Neural progenitor cell (in vitro differentiated cells): ENCODE measurements around the gene KRT73. TPM values are rescaled to one million over a fixed set of nuclear protein-coding genes. Genes with fewer than 3 reads are reported as not detected.

Source experiments
- DNase-seq: peaks from one replicate; pipeline ENCODE4 v3.0.0-alpha.2; 2016; ENCODE audit warnings: low spot score
- H2AFZ ChIP-seq: fragments of 200-600 bp; sonication (generic); replicated peaks from 2 replicates; pipeline ENCODE4 v1.6.1; 2016; ENCODE audit warnings: antibody characterized with exemption
- H3F3A ChIP-seq: fragments of 200-600 bp; sonication (generic); 2 replicates; pipeline ENCODE4 v1.6.1; 2016; ENCODE audit warnings: antibody characterized with exemption, low read depth
- H3K27ac ChIP-seq: fragments of 200-600 bp; sonication (generic); 2 replicates; pipeline ENCODE4 v1.5.1; 2016; ENCODE audit warnings: mild to moderate bottlenecking
- H3K27me3 ChIP-seq: fragments of 200-600 bp; sonication (generic); 2 replicates; pipeline ENCODE4 v1.6.1; 2016; ENCODE audit warnings: mild to moderate bottlenecking, moderate library complexity
- H3K36me3 ChIP-seq: fragments of 200-600 bp; sonication (generic); 2 replicates; pipeline ENCODE4 v1.5.1; 2016
- H3K4me1 ChIP-seq: fragments of 200-600 bp; sonication (generic); 2 replicates; pipeline ENCODE4 v1.6.1; 2016; ENCODE audit warnings: mixed run types
- H3K4me2 ChIP-seq: fragments of 200-600 bp; sonication (generic); 2 replicates; pipeline ENCODE4 v1.6.1; 2016
- H3K4me3 ChIP-seq: fragments of 200-600 bp; sonication (generic); 2 replicates; pipeline ENCODE4 v1.5.1; 2016
- H3K79me2 ChIP-seq: fragments of 200-600 bp; sonication (generic); 2 replicates; pipeline ENCODE4 v1.6.1; 2016; ENCODE audit warnings: low read depth
- H3K9ac ChIP-seq: fragments of 200-600 bp; sonication (generic); 2 replicates; pipeline ENCODE4 v1.6.1; 2016
- H3K9me3 ChIP-seq: fragments of 200-600 bp; sonication (generic); 2 replicates; pipeline ENCODE4 v1.5.1; 2016; ENCODE audit warnings: low read depth
- H4K20me1 ChIP-seq: fragments of 200-600 bp; sonication (generic); 2 replicates; pipeline ENCODE4 v1.6.1; 2016; ENCODE audit warnings: low read depth
- H3K27ac Mint-ChIP-seq: 3 replicates; pipeline ENCODE4 v1.8.0; 2021; ENCODE audit warnings: mixed read lengths
- H3K27me3 Mint-ChIP-seq: 2 replicates; pipeline ENCODE4 v1.8.0; 2022; ENCODE audit warnings: low read depth, mild to moderate bottlenecking, inconsistent platforms, moderate library complexity, mixed read lengths; ENCODE audit not compliant: insufficient read depth
- H3K36me3 Mint-ChIP-seq: 3 replicates; pipeline ENCODE4 v1.8.0; 2021; ENCODE audit warnings: mixed read lengths
- H3K4me1 Mint-ChIP-seq: 3 replicates; pipeline ENCODE4 v1.8.0; 2021; ENCODE audit warnings: mixed read lengths
- H3K4me3 Mint-ChIP-seq: 3 replicates; pipeline ENCODE4 v1.8.0; 2021; ENCODE audit warnings: mild to moderate bottlenecking, moderate library complexity, mixed read lengths
- H3K9me3 Mint-ChIP-seq: 3 replicates; pipeline ENCODE4 v1.8.0; 2020; ENCODE audit warnings: mixed read lengths
- CTCF ChIP-seq: fragments of 200-600 bp; sonication (generic); IDR thresholded peaks from 2 replicates; pipeline ENCODE4 v1.5.1; 2017; ENCODE audit warnings: antibody characterized with exemption, mild to moderate bottlenecking
- EZH2 ChIP-seq: fragments of 200-600 bp; sonication (generic); IDR thresholded peaks from 2 replicates; pipeline ENCODE4 v1.6.1; 2017; ENCODE audit warnings: antibody characterized with exemption, mild to moderate bottlenecking, moderate library complexity
- EZH2phosphoT487 ChIP-seq: fragments of 200-600 bp; sonication (generic); IDR thresholded peaks from 2 replicates; pipeline ENCODE4 v1.6.1; 2017; ENCODE audit warnings: antibody characterized with exemption
- total RNA-seq: library from RNA; depleted of rRNA; stranded (reverse); fragments of >200 nt; gene quantifications from 2 replicates; pipeline ENCODE4 v1.2.3, GENCODE V29; 2015; ENCODE audit warnings: low replicate concordance

The KRT73 gene
- total RNA-seq, 1 donor from 2014 or later, result not detected

- Mint-ChIP-seq H3K4me3 (no peak overlapping the region), H3K4me1 (no peaks in the 10 kb centered on the region), H3K27ac (no peak overlapping the region), H3K36me3 (no peaks in the 10 kb centered on the region), H3K27me3 (peaks cover 12% of the 10 kb centered on the region), H3K9me3 (no peaks in the 10 kb centered on the region)
- Histone ChIP-seq H3K4me2 (no peak overlapping the region), H3K9ac (no peak overlapping the region), H4K20me1 (no peaks in the 10 kb centered on the region), H2AFZ (no peak overlapping the region), H3K4me3 (no peak overlapping the region), H3K79me2 (no peaks in the 10 kb centered on the region), H3K36me3 (no peaks in the 10 kb centered on the region), H3K27me3 (no peaks in the 10 kb centered on the region), H3F3A (no peaks in the 10 kb centered on the region), H3K4me1 (no peaks in the 10 kb centered on the region), H3K27ac (no peak overlapping the region), H3K9me3 (no peaks in the 10 kb centered on the region)
- TF ChIP-seq CTCF, result no peak
- no peak for TF ChIP-seq EZH2
- no peak for TF ChIP-seq EZH2phosphoT487
- no peak for DNase-seq
Observed at GRCh38 chr12:52570511-52570910, 47.8 kb downstream of the KRT73 start.

GRCh38 chr12:52568111-52568510 lies 50.2 kb downstream of the KRT73 start:
- H3K4me2 ChIP-seq, result no peak overlapping the region
- H3K9ac ChIP-seq, result no peak overlapping the region
- no peak for DNase-seq
- no peaks in the 10 kb centered on the region for H3K9me3 ChIP-seq
- H3K4me1 Mint-ChIP-seq, result no peaks in the 10 kb centered on the region
- H3K4me3 ChIP-seq, result no peak overlapping the region
- no peak overlapping the region for H2AFZ ChIP-seq
- no peaks in the 10 kb centered on the region for H3K79me2 ChIP-seq
- H3K4me3 Mint-ChIP-seq, result no peak overlapping the region
- no peak overlapping the region for H3K27ac ChIP-seq
- H3K4me1 ChIP-seq, result no peaks in the 10 kb centered on the region
- no peaks in the 10 kb centered on the region for H3K36me3 ChIP-seq
- no peaks in the 10 kb centered on the region for H4K20me1 ChIP-seq
- no peak for TF ChIP-seq CTCF
- no peak for TF ChIP-seq EZH2phosphoT487
- no peak for TF ChIP-seq EZH2
- H3F3A ChIP-seq, result no peaks in the 10 kb centered on the region
- peaks cover 12% of the 10 kb centered on the region for H3K27me3 Mint-ChIP-seq
- no peaks in the 10 kb centered on the region for H3K36me3 Mint-ChIP-seq
- H3K27ac Mint-ChIP-seq, result no peak overlapping the region
- H3K27me3 ChIP-seq, result no peaks in the 10 kb centered on the region
- H3K9me3 Mint-ChIP-seq, result no peaks in the 10 kb centered on the region

- H3K4me3 ChIP-seq, result no peak overlapping the region
- peaks cover 7% of the 10 kb centered on the region for H3K27me3 Mint-ChIP-seq
- DNase-seq, result no peak
Observed at GRCh38 chr12:52566847-52567291, 51.5 kb downstream of the KRT73 start.

More at GRCh38 chr12:52566847-52567291, 51.5 kb downstream of the KRT73 start:
- H3K36me3 ChIP-seq, result no peaks in the 10 kb centered on the region
- no peaks in the 10 kb centered on the region for H3K36me3 Mint-ChIP-seq
- no peaks in the 10 kb centered on the region for H3K9me3 ChIP-seq
- peaks cover under 1% of the 10 kb centered on the region for H4K20me1 ChIP-seq
- no peak overlapping the region for H3K9ac ChIP-seq
- no peaks in the 10 kb centered on the region for H3K4me1 ChIP-seq
- no peaks in the 10 kb centered on the region for H3K9me3 Mint-ChIP-seq
- H3K27ac Mint-ChIP-seq, result no peak overlapping the region
- no peak overlapping the region for H3K4me2 ChIP-seq
- no peak overlapping the region for H3K27ac ChIP-seq
- H3K4me3 Mint-ChIP-seq, result no peak overlapping the region
- H3K79me2 ChIP-seq, result no peaks in the 10 kb centered on the region
- no peak for TF ChIP-seq CTCF
- TF ChIP-seq EZH2phosphoT487, result no peak
- no peak for TF ChIP-seq EZH2
- no peaks in the 10 kb centered on the region for H3K4me1 Mint-ChIP-seq
- no peak overlapping the region for H2AFZ ChIP-seq
- H3F3A ChIP-seq, result no peaks in the 10 kb centered on the region
- H3K27me3 ChIP-seq, result peaks cover 2% of the 10 kb centered on the region
